Tibial nerve (tissue), 4 donors: ENCODE measurements around the gene GLRX2.

Source experiments
- EP300 ChIP-seq, 2 donors: sonication (generic); formaldehyde crosslinking; IDR thresholded peaks; one replicate each; pipeline ENCODE4 v1.6.1; 2017; ENCODE audit warnings: antibody characterized with exemption in 2 of 2, mild to moderate bottlenecking in 1 of 2
- POLR2A ChIP-seq, 2 donors: fragments of 450-650 bp; IDR thresholded peaks; one replicate each; pipeline ENCODE4 v1.6.1; 2017; ENCODE audit warnings: antibody characterized with exemption in 2 of 2, mild to moderate bottlenecking in 2 of 2, moderate library complexity in 2 of 2
- TF ChIP-seq, protein P1 (sequence below), 5 experiments: fragments of 200-600 bp in 3 of 5; fragments of 450-650 bp in 2 of 5; sonication (generic) in 3 of 5; IDR thresholded peaks; one replicate each; pipeline ENCODE4 v1.5.1; 2016 to 2019; ENCODE audit warnings: antibody characterized with exemption in 5 of 5, mild to moderate bottlenecking in 3 of 5, moderate library complexity in 2 of 5

DNA sequence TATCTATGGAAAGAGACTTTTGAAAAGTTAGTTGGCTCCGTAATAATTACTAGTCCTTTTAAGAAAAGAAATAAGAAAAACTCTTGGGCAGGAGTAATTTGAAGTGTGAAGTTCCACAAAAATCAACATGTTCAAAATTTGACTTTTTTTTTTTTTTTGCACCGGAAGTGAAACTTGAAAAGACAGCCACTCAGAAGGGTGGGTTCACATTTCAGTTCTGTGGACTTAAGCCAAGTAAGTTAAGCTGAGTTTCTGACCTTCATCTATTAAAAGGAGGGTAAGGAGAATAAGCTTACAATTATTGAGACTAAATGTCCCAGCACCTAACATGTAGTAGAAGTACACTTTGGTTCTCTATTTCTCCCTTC lies 34.8 kb downstream of the GLRX2 start:
- TF ChIP-seq, protein P1, sequence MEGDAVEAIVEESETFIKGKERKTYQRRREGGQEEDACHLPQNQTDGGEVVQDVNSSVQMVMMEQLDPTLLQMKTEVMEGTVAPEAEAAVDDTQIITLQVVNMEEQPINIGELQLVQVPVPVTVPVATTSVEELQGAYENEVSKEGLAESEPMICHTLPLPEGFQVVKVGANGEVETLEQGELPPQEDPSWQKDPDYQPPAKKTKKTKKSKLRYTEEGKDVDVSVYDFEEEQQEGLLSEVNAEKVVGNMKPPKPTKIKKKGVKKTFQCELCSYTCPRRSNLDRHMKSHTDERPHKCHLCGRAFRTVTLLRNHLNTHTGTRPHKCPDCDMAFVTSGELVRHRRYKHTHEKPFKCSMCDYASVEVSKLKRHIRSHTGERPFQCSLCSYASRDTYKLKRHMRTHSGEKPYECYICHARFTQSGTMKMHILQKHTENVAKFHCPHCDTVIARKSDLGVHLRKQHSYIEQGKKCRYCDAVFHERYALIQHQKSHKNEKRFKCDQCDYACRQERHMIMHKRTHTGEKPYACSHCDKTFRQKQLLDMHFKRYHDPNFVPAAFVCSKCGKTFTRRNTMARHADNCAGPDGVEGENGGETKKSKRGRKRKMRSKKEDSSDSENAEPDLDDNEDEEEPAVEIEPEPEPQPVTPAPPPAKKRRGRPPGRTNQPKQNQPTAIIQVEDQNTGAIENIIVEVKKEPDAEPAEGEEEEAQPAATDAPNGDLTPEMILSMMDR (IDR thresholded peaks at IDR 0.05): no peak
- TF ChIP-seq POLR2A (IDR thresholded peaks at IDR 0.05) (no peak), EP300 (IDR thresholded peaks at IDR 0.05) (no peak)
